Esophagus squamous epithelium (tissue), 5 donors: ENCODE measurements around the gene FAM187B. TPM values are rescaled to one million over a fixed set of nuclear protein-coding genes. Genes with fewer than 3 reads are reported as not detected.
A peak's percentile ranks its signal among the peaks of the same experiment; 100 is the strongest.

Experiments used
- DNase-seq: peaks from one replicate; lab custom pipeline; 2025; lab: John Stamatoyannopoulos, UW
- H3K27ac ChIP-seq, 4 donors: fragments of 200-600 bp; sonication (generic); one replicate each; pipeline ENCODE4 v1.5.1; 2016 to 2019; ENCODE audit warnings: mild to moderate bottlenecking in 1 of 4
- H3K27me3 ChIP-seq, 4 donors: fragments of 200-600 bp; sonication (generic); 1 replicate in 3 of 4; 2 replicates in 1 of 4; pipeline versions ENCODE4 v1.5.1 to v1.6.0; 2017 to 2021; ENCODE audit warnings: antibody characterized with exemption in 1 of 4
- H3K36me3 ChIP-seq, 3 donors: fragments of 200-600 bp; sonication (generic); one replicate each; pipeline ENCODE4 v1.5.1; 2016 to 2019
- H3K4me1 ChIP-seq, 3 donors: fragments of 200-600 bp; sonication (generic); one replicate each; pipeline ENCODE4 v1.5.1; 2017 to 2019
- H3K4me3 ChIP-seq, 4 donors: fragments of 200-600 bp; sonication (generic); 1 replicate in 3 of 4; 2 replicates in 1 of 4; pipeline ENCODE4 v1.5.1; 2016 to 2019; ENCODE audit warnings: mild to moderate bottlenecking in 2 of 4, moderate library complexity in 1 of 4
- H3K9me3 ChIP-seq, 3 donors: fragments of 200-600 bp; sonication (generic); one replicate each; pipeline ENCODE4 v1.5.1; 2016 to 2019
- POLR2A ChIP-seq, 4 donors: fragments of 450-650 bp; IDR thresholded peaks; one replicate each; pipeline ENCODE4 v1.6.1; 2017; ENCODE audit warnings: antibody characterized with exemption in 4 of 4, mild to moderate bottlenecking in 4 of 4, moderate library complexity in 3 of 4
- WGBS, 2 donors: methylation state at CpG; one replicate each; pipeline ENCODE4 v1.1.5; 2018; 5-methylcytosine and 5-hydroxymethylcytosine counted together
- intact Hi-C: fragments of 100-400 bp; cut with DNase I; formaldehyde crosslinking; loops from one replicate; pipeline ENCODE4 v1.15.0; 2022
- total RNA-seq, 4 donors: library from RNA; depleted of rRNA; stranded (reverse); fragments of >200 nt; gene quantifications; one replicate each; pipeline ENCODE4 v1.1.0, GENCODE V29; 2016
- TF ChIP-seq, protein P1 (sequence below), 6 experiments: fragments of 450-650 bp in 4 of 6; fragments of 200-600 bp in 2 of 6; sonication (generic) in 2 of 6; IDR thresholded peaks; one replicate each; pipeline ENCODE4 v1.5.1; 2016 to 2019; ENCODE audit warnings: antibody characterized with exemption in 6 of 6, mild to moderate bottlenecking in 4 of 6, moderate library complexity in 4 of 6
- donor health status: DM: yes; HTN: yes; CAD: no.

Gene FAM187B
- total RNA-seq, 4 donors from 2014 or later, result not detected

DNA sequence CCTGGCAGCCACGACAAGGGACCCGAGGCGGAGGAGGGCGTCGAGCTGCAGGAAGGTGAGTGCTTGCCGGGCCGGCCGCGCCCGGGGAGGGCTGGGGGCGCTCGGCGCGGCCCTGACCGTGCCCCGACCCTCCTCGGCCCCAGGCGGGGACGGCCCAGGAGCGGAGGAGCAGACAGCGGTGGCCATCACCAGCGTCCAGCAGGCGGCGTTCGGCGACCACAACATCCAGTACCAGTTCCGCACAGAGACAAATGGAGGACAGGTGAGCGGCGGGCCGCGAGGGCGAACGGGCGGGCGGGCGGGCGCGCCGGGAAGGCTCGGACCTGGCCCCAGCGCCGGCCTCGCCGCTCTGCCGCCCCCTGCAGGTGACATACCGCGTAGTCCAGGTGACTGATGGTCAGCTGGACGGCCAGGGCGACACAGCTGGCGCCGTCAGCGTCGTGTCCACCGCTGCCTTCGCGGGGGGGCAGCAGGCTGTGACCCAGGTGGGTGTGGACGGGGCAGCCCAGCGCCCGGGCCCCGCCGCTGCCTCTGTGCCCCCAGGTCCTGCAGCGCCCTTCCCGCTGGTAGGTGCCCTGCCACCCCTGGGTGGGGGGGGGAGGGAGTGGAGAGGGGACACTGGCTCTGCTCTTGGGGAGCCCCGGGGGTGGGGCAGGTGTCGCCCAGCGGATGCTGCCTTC is 41.0 kb upstream of the FAM187B start:
- peaks cover 21 to 79% (median 32%) of the 10 kb centered on the region in 3 donors for H3K4me1 ChIP-seq
- H3K27ac ChIP-seq, result peak overlapping the region; percentile 94 to 98 (median 96)
- WGBS, 2 donors, result 21% methylated on average over 3 of the region's 66 CpGs; no CpG with 5 or more reads in 1 of the 2 donors
- intact Hi-C loops, result loop anchor here (5.0 kb wide), 1 partner anchor 127 kb away; the partner anchor contains the start of gene FXYD7
- H3K36me3 ChIP-seq, result peaks cover 5 to 64% (median 27%) of the 10 kb centered on the region in 3 donors
- H3K4me3 ChIP-seq, result peak overlapping the region; percentile 63 to 95 (median 75)
- no peaks in the 10 kb centered on the region for H3K27me3 ChIP-seq
- no peaks in the 10 kb centered on the region for H3K9me3 ChIP-seq
- TF ChIP-seq, protein P1, sequence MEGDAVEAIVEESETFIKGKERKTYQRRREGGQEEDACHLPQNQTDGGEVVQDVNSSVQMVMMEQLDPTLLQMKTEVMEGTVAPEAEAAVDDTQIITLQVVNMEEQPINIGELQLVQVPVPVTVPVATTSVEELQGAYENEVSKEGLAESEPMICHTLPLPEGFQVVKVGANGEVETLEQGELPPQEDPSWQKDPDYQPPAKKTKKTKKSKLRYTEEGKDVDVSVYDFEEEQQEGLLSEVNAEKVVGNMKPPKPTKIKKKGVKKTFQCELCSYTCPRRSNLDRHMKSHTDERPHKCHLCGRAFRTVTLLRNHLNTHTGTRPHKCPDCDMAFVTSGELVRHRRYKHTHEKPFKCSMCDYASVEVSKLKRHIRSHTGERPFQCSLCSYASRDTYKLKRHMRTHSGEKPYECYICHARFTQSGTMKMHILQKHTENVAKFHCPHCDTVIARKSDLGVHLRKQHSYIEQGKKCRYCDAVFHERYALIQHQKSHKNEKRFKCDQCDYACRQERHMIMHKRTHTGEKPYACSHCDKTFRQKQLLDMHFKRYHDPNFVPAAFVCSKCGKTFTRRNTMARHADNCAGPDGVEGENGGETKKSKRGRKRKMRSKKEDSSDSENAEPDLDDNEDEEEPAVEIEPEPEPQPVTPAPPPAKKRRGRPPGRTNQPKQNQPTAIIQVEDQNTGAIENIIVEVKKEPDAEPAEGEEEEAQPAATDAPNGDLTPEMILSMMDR (IDR thresholded peaks at IDR 0.05), result peak; percentile 49 to 95 (median 62)
- TF ChIP-seq POLR2A (IDR thresholded peaks at IDR 0.05), result no peak
- no peak for DNase-seq

- H3K27ac ChIP-seq, result peak within 1 kb of the TSS; percentile 94 to 98 (median 96)
- H3K4me3 ChIP-seq, result peak within 1 kb of the TSS; percentile 63 to 95 (median 75)
- H3K36me3 ChIP-seq, result peaks cover under 1 to 63% (median 27%) of the 10 kb centered on the region in 3 donors
- no peak for DNase-seq
- no peaks in the 10 kb centered on the region for H3K27me3 ChIP-seq
- H3K9me3 ChIP-seq, result no peaks in the 10 kb centered on the region
- WGBS, 2 donors, result 1% methylated on average over 28 to 46 of the region's 126 CpGs
- TF ChIP-seq, protein P1 (IDR thresholded peaks at IDR 0.05), result no peak
- no peak for TF ChIP-seq POLR2A (IDR thresholded peaks at IDR 0.05)
- H3K4me1 ChIP-seq, result peaks cover 21 to 79% (median 32%) of the 10 kb centered on the region in 3 donors
- intact Hi-C loops, result no loop called here
Measured at GRCh38 chr19:35268536-35269437, 40.2 kb upstream of the FAM187B start, which contains the start of gene USF2. USF2 (plus strand) TSS chr19:35268962; CDS start chr19:35269102, 140 bp downstream.

DNA sequence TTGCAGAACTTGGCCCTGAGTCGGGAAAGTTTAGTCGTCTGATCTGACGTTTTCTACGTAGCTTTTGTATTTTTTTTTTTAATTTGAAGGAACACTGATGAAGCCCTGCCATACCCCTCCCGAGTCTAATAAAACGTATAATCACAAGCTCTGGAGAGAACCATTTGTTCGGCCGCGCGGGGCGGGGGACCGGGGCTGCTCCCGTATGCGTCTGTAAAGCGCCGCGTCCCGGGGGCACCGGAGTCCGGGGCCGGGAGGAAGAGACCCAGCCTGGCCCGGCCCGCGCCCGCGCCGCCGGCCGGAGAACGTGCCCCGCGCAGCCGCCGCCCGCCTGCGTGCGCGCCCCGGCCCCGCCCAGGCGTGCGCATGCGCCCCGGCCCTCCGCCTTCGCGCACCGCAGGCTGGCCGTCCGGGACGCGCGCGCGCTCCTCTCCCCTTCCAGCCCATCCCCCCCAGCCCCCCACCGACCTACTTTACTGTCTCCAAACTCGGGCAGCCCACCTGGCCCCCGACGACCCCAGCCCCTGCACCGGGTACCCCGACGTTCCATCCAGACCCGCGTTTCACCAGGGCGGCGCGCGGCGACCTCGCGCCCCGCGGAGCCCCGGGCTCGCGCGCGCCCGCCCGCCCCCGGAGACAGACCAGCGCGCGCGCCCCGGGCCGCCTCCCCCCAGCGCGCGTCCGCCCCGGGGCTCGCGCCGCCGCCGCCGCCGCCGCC is 39.4 kb upstream of the FAM187B start:
- Histone ChIP-seq H3K27ac (peak overlapping the region; percentile 94 to 98 (median 96)), H3K4me1 (peaks cover 21 to 71% (median 32%) of the 10 kb centered on the region in 3 donors), H3K4me3 (peak overlapping the region; percentile 63 to 95 (median 75)), H3K27me3 (no peaks in the 10 kb centered on the region), H3K36me3 (peaks cover 0 to 63% (median 27%) of the 10 kb centered on the region in 3 donors), H3K9me3 (no peaks in the 10 kb centered on the region)
- no peak for DNase-seq
- TF ChIP-seq POLR2A (IDR thresholded peaks at IDR 0.05), result peak in 2 of 4 donors; percentile 73 to 80
- TF ChIP-seq, protein P1 (IDR thresholded peaks at IDR 0.05), result no peak
- intact Hi-C loops, result no loop called here
- 0 to 6% methylated on average over 10 to 12 of the region's 100 CpGs for WGBS, 2 donors

DNA sequence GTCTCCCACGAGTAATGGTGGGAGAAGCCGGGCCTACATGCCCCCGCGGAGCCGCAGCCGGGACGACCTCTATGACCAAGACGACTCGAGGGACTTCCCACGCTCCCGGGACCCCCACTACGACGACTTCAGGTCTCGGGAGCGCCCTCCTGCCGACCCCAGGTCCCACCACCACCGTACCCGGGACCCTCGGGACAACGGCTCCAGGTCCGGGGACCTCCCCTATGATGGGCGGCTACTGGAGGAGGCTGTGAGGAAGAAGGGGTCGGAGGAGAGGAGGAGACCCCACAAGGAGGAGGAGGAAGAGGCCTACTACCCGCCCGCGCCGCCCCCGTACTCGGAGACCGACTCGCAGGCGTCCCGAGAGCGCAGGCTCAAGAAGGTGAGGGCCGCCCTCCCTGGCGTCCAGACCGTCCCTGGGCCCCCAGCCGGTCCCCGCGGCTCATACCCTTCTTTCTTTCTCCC is 38.8 kb upstream of the FAM187B start:
- Histone ChIP-seq H3K9me3 (no peaks in the 10 kb centered on the region), H3K4me1 (peaks cover 21 to 68% (median 32%) of the 10 kb centered on the region in 3 donors), H3K27ac (peak overlapping the region; percentile 94 to 98 (median 96)), H3K27me3 (no peaks in the 10 kb centered on the region), H3K4me3 (peak overlapping the region; percentile 63 to 95 (median 75)), H3K36me3 (peaks cover 0 to 63% (median 23%) of the 10 kb centered on the region in 3 donors)
- TF ChIP-seq, protein P1 (IDR thresholded peaks at IDR 0.05), result no peak
- intact Hi-C loops, result no loop called here
- DNase-seq, result no peak
- WGBS, 2 donors, result 0 to 1% methylated on average over 10 to 19 of the region's 40 CpGs
